NCI-H1694 (cell line): Measurements from ENCODE around the gene ATP13A1.
A peak's percentile ranks its signal among the peaks of the same experiment; 100 is the strongest.

Experiments
- DNase-seq: peaks from one replicate; lab custom pipeline; 2025; lab: John Stamatoyannopoulos, UW

Gene ATP13A1

DNA sequence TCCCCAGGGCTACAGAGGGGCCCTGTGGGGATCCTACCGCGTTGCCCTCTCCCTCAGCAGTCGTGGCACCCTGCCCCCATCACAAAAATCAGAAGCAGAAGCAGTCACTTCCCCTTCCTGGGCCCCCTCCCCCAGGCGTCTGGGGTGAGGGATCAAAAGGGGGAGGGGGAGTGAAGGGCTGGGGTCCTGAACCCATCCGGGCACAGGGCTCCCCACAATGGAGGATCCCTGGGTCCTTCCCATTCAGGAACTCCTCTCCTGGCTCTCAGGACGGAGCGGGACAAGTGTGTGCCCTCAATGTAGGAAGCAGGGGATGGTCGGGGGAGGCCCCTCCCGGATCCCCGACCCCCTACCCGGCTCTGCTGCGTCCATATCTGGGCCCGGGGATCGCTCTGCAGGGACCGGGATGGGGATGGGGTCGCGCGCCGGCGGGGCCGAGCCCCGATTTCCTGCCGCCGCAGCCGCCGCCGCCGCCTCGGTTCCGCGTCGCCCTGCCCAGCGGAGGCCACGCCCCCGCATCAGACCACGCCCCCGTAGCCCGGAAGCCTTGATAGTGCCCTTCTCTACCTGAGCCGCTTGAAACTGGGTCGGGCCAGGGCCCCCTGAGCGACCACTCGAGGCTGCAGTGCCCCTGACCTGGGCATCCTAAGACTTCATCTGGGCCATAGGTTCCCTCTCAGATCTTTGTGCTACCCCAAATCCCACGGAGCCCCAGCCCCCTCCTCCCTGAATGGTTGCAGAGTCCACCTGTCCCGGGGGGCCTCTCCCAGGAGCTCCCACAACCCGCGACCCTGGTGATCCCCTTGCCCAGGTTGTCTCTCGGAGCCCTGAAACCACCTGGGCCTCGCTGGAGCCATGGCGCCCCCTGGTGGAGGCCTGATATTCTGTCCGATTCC is 20.1 kb downstream of the ATP13A1 start, which contains the start of gene GMIP:
GMIP (minus strand) TSS at position 500 of the 896 bp plus-strand sequence; CDS start at position 372, 128 bp downstream.
- DNase-seq: peak; percentile 44

GRCh38 chr19:19642506-19643157 is 20.8 kb downstream of the ATP13A1 start:
- peak; percentile 29 for DNase-seq

GRCh38 chr19:19637523-19638251 is 25.8 kb downstream of the ATP13A1 start:
- no peak for DNase-seq

- DNase-seq: no peak
These were observed 26.3 kb downstream of the ATP13A1 start for GRCh38 chr19:19637186-19637522.

- no peak for DNase-seq
These were observed 26.8 kb downstream of the ATP13A1 start for GRCh38 chr19:19636573-19637185.

DNA sequence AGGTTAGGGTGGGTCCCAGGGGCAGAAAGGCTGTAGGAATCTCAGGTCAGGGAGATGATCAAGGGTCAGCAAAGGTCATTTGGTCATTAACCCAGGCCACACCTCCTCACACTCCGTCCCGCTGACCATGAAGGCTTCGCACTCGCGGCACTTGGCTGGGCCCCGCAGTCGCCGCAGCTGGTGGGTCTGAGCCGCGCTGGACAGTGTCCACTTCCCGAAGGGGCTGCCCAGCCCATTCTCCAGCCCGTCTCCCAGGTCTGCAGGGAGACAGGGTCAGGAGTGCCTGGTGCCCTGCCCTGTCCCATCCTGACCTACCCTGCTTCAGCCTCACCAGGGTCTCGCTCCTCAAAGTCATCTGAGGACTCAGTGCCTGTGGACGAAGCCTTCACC is 28.2 kb downstream of the ATP13A1 start:
- DNase-seq: no peak

DNA sequence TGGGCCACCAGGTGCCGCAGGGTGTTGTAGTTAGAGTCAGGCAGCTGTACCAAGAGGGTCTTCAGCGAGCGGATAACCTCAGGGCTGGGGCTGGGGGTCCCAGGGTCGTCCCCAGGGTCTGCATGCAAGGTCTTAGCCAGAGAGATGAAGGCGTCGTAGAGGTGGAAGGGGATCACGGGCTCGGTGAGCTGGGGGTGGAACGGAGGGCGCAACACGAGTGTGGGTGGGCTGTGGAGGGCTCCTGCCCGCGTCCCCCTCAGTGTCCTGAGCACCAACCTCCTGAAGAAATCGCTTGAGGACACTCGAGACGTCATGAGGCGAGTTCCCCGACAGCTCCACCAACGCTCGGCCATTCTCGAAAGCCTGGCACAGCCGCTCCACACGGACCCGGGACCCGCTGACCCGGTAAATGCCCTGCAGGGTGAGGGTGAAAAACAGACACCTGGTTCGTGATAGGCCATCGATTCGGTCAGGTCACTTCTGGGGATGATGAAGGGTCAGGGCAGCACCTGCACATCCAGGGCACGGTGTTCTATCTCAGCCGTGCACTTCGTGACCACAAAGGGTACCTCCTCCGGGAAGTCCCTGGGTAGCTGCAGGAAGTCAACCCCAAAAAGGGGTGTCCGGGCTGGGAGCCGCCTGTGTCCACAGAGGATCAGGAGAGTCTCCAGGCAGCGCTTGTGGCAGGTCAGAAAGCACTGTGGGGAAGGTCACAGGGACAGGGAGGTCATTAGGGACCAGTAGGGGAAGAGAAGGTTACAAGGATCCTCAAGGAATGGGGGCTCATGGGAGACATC is 28.8 kb downstream of the ATP13A1 start:
- no peak for DNase-seq

GRCh38 chr19:19633711-19634515 is 29.6 kb downstream of the ATP13A1 start:
- DNase-seq: no peak

GRCh38 chr19:19632661-19633060 is 30.8 kb downstream of the ATP13A1 start:
- no peak for DNase-seq

DNA sequence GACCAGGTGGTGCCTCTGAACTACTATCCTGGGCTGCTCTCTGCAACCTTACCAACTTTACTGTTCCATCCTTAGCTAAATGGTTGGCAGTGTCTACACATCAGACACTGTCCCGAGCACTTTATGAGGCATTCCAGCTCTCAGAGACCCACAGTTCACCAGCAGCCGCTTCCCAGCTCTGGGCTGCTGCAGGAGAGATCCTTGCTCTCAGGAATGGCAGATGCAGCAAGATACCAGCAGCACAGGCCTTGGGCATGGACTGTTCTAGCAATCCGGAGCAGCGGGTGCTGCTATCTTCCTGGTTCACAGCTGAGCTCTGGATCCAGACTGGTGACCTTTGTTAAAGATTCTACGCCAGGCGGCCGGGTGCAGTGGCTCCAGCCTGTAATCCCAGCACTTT is 32.1 kb downstream of the ATP13A1 start:
- no peak for DNase-seq

DNA sequence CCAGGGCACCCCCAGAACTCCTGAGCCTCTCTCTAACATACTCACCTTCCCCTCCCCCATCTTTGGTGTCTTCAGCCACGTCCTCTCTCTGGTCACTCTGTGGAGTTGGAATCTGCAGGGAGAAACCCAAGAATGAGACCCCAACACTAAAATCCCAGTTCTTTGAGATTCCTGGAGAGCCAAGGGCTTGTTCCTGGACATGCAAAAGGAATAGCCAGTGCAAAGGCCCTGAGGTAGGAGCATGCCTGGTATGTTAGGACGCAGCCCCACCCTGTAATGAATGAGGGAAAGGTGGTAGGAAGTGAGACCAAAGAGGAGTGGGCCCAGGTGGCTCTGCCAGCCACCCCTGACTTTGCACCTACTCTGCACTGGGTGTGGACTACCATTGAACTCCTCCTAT is 33.0 kb downstream of the ATP13A1 start:
- no peak for DNase-seq

DNA sequence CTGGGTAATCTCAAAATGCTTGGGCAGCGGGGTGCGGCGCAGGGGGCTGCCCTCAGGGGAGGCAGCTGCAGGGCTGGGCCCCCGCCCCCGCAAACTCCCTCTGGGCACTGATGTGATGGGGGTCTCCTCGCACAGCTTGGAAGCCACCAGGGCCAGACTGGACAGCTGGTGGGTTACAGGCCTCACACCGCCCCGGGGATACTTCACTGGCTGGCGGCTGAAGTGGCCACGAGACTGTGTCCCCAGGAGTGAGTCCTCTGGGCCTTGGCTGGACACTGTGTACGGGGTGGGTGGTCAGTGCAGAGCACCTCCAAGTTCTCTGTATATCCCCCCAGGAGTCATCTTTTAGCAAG is 33.4 kb downstream of the ATP13A1 start:
- no peak for DNase-seq

GRCh38 chr19:19628501-19629134 is 34.9 kb downstream of the ATP13A1 start:
- peak; percentile 54 for DNase-seq

GRCh38 chr19:19627621-19628500 is 35.6 kb downstream of the ATP13A1 start, which contains the start of gene LPAR2:
TSS of gene LPAR2 (minus strand) at chr19:19628220. CDS start at chr19:19627275, 945 bp downstream.
- peak; percentile 31 for DNase-seq

DNA sequence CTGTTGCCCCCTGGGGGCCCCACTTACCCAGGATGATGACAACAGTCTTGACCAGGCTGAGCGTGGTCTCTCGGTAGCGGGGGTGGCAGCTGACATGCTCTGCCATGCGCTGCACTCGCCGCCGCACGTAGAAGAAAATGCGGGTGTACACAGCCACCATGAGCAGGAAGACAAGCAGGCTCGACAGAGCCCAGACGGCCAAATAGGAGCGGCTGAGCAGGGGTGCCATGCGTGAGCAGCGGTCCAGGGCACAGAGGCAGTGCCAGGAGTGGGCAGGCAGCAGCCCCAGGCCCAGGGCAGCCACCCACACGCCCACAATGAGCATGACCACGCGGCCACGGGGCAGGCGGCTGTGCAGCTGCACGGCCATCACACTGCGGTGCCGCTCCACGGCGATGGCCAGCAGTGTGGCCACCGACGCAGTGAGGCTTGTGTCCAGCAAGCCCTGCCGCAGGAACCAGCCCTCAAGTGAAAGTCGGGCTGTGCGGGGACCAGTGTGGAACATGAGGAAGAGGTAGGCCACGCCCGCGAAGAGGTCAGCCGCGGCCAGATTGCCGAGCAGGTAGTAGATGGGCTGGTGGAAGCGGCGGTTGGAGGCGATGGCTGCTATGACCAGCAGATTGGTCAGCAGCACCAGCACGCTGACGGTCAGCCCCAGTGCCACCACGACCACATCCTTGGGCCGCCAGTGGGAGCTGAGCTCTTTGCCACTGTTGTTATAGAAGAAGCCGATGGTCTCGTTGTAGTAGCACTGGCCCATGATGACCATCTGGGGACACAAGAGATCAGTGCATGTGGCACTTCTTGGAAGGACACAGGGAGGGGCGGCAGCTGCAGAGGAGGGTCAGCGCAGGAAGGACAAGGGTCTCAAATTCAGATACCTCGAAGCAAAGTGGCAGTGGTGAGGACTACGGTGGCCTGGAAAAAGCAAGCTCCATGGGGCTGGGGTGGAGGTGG is 36.7 kb downstream of the ATP13A1 start:
- DNase-seq: no peak

DNA sequence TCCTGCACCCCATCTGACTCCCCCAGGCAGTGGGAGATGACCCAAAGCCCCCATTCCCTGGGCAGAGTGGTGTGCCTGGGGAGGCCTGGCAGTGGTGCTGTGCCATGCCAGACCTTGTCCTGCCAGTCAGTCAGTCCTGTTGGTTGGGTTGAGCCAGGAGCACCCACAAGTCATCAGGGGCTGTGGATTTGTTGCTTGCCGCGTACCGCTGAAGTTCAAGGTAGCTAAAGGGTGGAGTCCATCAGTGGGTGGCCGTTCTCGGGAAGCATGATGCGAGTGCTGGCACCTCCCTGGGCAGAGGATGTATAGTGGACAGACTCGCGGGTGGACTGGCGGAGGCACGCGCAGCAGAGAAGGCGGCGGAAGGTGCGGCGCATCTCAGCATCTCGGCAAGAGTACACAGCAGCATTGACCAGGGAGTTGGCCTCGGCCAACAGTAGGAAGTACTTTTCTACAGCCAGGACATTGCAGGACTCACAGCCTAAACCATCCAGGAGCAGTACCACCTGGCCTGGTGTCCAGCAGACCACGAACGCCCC is 39.4 kb downstream of the ATP13A1 start:
- no peak for DNase-seq

DNA sequence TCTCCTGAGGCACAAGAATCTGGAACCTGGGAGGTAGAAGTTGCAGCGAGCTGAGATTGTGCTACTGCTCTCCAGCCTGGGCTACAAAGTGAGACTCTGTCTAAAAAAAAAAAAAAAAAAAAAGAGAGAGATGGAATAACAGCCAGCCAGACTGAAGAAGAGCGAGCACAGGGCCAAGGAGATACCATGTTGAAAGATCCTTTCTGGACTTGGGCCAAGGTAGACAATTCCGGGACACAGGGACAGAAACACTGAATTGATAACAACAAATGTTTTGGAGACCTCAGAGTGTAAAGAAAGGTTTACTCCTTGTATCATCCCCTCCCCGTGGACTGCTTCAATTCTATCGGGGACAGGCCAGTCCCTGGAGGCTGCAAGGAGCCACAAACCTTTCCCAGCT is 40.1 kb downstream of the ATP13A1 start:
- DNase-seq: no peak

- DNase-seq: no peak
These were observed 43.6 kb downstream of the ATP13A1 start for GRCh38 chr19:19619849-19620210.
